Activated CD8-positive, alpha-beta memory T cell treated with anti-CD3 and anti-CD28 coated beads, Interleukin-2, amount 50 U/mL, for 48 hours (primary cell): Measurements from ENCODE around the gene ZNF652.
"Not testable (repeated sequence)": the region's sequence is repeated elsewhere in the genome, so short reads cannot be mapped to it uniquely, and the experiment has no call there.

Experiments used
- DNase-seq: peaks from one replicate; pipeline ENCODE4 v3.0.0-alpha.2; 2020

The ZNF652 gene

DNA sequence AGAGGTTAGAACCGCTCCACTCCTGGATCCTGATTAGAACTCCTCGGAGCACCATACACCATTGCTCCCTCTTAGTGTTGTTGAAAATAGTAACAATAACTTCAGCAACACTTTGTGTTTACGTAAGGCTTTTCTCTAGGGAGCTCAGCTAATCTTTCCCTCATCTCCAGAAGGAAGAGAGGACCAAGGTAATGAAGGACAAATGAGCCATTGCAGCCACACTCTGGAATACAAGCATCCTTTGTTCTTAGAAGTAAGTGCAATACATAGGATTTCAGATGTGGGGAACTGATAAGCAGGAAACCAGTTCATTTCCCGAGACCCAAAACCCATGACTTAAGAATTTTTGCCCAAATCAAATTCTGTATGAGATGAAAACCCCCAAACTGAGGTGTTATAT is 22.9 kb upstream of the ZNF652 start:
- no peak for DNase-seq

DNA sequence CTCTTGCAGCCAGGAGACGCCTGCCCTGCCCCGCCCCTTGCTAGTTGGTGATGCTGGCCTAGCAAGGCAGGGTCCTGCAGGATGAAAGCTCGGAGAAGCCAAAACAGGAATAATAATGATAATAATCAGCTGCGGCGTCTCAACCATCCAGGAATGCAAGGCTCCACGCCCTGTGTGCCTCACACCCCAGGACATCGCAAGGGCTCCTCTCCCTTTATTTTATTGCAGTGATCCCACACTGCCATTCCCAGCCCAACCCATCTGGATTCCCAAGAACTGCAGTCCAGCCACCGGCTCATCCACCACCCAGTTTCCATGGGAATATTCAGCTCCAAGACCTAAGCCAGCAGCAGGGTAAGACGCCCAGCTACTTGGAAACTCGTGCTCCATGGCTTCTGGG is 21.0 kb upstream of the ZNF652 start:
- no peak for DNase-seq

DNA sequence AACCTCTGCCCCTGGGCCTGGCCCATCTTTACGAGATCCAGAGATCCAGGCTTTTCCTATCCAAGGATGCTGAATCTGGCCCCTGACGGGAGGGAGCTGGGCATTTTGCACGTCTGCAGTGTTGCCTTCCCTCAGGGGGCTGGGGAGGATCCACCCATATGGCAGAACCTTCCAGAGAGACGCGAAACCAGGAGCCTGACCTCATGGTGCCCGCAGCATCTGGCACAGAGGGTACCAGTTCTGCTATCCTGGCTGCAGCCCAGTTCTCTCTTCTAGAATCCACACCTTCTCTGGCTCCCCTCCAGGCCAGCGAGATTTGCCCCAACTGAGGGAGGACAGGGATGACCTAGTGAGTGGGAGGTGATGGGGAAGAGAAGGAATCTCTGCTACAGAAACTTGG is 20.5 kb upstream of the ZNF652 start:
- DNase-seq, result no peak

DNA sequence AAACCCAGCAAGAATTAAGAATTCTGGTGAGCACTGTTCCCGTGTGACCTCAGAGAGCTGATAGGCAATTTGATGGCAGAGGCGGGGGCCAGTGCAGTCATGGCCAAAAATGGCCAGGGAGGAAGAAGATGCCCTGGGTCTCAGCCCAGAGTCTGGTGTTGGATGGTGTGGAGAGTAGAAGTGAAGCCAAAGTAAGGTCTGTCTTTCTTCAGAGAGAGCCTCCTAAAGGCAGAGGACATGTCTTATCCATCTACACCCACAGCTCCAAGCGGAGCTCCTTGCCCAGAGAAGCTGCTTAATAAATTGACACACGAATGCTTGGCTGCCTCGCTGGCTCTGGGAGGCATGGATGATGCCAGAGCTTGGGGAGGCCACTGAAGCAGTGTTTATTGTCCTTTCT is 19.7 kb upstream of the ZNF652 start:
- no peak for DNase-seq

DNA sequence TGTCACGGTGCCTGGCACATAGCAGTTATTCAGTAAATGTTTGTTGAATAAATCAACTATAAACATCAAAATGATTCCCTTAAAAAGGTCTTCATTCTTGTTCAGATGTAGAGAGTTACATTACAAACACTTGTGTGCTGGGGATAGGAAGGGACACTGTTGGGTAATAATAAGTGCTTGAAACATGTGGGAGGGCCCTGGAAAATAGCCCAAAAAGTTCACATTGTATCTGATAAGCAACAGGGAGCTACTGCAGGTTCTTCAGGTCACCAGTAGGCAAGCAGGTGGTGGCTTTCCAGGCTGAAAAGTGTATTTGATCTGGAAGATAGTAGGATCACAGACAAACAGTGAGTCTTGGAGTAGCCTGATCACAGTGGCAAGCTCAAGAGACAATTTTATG is 19.0 kb upstream of the ZNF652 start:
- DNase-seq, result no peak

DNA sequence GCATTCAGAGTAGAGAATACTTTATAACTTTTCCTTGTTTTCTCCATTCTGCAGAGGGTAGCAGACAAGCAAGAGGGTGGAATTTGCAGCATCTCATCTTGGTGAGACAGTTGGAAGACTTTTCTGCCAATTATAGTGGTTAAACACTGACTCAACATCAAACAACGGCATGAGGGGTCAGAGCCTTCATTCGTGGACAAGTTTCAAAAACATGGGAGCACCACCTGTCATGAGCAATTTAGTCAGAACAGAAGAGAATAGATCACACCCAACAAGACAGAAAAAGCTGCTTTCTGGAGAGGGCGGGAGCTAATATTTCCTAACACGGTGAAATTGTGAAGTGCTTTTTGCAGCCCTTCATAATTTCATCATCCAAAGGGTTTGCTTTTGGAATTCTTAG is 17.9 kb upstream of the ZNF652 start:
- DNase-seq, result no peak

DNA sequence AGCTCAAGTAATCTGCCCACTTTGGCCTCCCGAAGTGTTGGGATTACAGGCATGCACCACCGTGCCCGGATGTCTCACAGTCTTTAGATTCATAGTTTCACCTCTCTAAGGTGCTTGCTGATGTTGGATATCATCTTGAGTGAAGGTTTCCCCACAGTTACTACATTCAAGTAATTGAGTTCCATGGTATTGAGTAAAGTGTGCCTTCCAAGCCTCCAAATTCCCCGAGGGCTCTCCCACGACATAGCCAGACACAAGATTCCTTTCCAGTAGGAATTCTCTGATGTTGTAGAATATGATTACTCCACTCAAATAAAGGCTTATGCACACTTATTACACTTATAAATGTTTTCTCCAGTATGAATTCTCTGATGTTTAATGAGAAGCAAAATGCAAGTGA is 16.3 kb upstream of the ZNF652 start:
- DNase-seq, result no peak

DNA sequence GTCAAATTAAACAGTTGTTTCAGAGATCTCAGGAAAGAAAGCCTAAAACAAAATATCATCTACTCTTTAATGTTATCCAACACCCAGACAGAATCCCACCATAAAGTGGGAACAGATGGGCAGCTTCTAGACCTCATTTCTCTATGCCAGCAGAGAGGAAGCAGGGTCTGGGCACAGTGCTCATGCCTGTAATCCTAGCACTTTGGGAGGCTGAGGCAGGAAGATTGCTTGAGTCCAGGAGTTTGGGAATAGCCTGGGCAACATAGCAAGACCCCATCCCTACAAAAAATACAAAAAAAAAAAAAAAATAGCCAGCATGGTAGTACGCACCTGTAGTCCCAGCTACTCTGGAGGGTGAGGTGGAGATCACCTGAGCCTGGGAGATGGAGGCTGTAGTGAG is 13.5 kb upstream of the ZNF652 start:
- DNase-seq, result no peak

DNA sequence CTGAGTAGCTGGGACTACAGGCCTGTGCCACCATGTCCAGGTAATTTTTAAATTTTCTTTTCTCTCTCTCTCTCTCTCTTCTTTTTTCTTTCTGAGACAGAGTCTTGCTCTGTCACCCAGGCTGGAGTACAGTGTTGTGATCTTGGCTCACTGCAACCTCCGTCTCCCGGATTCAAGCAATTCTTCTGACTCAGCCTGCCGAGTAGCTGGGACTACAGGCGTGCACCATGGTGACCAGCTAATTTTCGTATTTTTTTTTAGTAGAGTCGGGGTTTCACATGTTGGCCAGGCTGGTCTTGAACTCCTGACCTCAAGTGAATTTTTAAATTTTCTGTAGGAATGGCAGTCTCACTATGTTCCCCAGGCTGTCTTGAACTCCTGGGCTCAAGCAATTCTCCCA is 11.1 kb upstream of the ZNF652 start:
- no peak for DNase-seq

DNA sequence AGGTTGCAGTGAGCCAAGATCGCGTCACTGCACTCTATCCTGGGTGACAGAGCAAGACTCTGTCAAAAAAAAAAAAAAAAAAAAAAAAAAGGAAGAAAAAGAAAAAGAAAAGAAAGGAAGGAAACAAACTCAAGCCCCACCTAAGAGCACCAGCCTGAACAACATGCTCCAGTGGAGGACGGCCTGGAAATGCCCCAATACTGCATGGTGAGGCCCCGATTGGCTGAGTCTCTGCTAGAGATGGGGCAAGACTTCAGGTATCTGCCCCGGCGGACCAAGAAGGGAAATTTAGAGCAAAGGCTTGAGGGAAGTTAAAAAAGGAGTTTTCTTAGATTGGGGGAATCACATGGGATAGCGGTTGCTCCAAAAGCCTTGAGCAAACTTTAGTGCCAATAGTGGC is 10.4 kb upstream of the ZNF652 start:
- no peak for DNase-seq

DNA sequence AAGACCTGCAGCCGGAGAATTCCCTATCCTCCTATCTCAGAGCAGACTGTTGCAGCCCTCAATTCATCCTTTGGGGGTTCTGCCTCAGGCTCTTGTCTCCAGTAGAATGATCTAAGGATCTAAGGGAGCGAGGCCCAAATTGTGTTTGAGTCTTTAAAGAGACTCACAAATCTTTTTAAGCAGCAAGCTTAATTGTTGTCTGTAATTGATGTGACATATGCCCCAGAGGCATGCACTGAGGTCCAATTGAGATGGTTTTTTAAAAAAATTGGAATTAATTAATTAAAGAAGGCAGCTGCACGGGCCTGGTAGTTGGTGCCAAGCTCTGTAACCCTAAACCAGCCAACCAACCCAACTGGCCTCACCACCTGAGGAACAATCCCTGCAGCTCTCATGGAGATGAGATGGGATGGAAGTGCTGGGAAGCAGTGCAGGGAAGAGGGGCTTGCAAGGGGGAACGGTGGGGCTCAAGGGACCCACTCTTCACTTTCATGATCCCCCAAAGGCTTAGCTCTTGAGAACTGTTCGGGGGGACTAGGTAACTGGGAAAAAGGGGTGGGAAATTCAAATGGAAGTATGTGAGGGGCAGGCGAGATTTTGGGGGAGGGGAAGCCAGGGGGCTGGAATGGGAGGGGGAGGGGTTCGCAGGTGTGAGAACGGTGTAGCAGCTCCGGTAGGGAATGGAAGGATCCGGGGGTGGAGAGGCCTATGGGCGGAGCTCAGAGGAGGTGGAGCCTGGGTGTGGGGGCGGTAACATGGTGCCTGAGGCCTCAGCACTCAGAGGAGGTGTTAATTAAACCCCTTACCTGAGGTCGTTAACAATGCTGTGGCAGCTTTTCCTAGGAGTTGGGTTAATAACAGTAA is 9.2 kb upstream of the ZNF652 start:
- no peak for DNase-seq

DNA sequence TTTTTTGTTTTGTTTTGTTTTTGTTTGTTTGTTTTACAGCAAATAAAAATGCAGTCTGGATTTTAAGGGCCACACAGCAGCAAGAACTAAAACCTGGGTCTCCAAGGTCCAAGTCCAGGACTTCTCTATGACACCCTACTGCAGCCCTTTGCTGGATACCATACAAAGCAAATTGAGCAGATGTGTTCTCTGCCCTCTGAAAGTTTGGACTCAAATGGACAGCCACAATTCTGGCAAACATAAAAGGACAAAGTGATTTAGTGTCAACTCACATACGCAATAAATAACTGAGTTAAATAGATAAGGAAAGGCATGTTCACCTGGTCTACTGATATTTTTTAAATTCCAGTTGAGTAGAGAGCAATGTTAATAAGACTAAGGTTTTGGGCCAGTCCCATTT is 7.7 kb upstream of the ZNF652 start:
- DNase-seq, result no peak

DNA sequence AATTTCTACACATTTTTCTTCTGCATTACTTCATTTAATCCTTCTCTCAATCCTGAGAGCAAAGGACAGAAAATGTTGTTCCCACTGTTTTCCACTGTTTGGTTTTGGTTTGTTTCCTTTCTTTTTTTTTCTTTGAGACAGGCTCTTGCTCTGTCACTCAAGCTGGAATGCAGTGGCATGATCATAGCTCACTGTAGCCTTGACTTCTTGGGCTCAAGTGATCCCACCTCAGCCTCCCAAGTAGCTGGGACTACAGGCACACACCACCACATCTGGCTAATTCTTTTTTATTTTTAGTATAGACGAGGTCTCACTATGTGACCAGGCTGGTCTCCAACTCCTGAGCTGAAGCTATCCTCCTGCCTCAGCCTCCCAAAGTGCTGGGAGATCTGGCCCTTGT is 7.0 kb upstream of the ZNF652 start:
- no peak for DNase-seq

DNA sequence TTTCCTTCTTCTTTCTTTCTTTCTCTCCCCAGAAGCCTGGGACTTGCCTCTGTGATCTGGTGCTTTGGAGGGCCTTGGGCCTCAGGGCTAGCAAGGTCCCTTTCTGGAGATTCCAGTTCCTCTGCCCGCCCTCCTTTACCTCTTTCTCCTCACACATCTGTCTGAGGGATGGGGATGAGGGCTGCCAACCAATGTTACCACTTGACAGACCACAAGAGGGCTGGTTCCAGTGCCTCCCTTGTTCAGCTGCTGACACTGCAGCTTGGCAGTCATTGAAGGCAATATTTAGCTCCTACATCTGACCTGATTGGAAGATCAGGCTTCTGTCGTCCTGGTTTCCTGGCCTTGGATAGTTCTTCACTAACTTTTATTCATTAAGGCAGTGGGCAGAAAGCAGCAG is 3.6 kb upstream of the ZNF652 start:
- DNase-seq, result no peak

DNA sequence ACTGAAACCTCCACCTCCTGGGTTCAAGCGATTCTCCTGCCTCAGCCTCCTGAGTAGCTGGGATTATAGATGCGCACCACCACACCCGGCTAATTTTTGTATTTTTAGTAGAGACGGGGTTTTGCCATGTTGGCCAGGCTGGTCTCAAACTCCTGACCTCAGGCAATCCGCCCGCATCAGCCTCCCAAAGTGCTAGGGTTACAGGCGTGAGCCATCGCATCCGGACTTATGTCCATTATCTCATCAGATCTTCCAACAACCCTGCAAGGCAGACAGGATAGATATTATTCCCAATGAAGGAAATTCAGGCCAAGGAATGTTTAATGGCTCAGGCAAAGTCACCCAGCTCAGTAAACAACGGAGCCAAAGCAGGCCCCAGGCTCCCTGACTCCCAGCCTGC is 3.1 kb upstream of the ZNF652 start:
- DNase-seq, result not testable (repeated sequence)

DNA sequence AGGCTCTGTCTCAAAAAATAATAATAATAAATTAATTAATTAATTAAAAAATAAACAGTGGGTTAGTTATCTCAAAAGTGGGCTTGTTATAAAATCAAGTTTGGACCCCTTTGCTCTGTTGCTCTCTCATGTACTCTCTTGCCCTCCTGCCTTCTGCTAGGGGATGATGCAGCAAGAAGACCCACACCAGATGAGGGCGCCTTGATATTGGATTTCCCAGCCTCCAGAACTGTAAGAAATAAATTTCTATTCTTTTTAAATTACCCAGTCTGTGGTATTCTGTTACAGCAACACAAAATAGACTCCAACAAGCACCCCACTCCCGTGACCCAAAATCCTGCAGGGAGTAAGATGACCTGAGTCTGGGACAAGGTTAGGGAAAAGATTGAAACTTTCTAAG is 2.1 kb upstream of the ZNF652 start:
- DNase-seq, result no peak

DNA sequence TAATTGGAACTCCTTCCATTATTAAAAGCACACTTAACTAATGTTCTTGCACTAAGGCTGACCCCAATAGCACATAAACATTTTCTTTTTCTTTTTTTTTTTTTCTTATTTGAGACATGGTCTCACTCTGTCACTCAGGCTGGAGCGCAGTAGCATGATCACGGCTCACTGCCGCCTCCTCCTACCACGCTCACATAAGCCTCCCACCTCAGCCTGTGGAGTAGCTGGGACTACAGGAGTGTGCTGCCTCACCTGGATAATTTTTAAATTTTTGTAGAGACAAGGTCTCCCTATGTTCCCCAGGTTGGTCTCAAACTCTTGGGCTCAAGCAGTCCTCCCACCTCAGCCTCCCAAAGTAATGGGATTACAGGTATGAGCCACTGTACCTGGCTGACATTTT is 1.2 kb upstream of the ZNF652 start:
- no peak for DNase-seq

DNA sequence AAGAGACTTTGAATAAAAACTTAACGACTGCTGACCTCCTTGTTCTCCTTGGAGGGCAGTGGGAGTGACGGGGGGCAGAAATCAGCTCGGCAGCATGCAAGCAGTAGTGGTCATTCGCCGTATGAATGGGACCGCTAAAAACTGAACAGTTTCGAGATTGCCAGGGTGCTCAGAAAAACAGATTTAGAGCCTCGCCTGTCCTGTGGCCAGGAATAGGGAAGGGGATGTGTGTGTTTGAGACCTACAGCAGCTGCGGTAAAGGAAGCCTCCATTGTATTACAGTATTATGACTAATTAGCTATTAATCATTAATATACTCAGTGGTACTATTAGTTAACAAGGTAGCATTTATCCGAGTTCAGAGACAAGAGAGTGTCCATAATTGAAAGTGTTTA is 670 bp upstream of the ZNF652 start:
- DNase-seq, result no peak

DNA sequence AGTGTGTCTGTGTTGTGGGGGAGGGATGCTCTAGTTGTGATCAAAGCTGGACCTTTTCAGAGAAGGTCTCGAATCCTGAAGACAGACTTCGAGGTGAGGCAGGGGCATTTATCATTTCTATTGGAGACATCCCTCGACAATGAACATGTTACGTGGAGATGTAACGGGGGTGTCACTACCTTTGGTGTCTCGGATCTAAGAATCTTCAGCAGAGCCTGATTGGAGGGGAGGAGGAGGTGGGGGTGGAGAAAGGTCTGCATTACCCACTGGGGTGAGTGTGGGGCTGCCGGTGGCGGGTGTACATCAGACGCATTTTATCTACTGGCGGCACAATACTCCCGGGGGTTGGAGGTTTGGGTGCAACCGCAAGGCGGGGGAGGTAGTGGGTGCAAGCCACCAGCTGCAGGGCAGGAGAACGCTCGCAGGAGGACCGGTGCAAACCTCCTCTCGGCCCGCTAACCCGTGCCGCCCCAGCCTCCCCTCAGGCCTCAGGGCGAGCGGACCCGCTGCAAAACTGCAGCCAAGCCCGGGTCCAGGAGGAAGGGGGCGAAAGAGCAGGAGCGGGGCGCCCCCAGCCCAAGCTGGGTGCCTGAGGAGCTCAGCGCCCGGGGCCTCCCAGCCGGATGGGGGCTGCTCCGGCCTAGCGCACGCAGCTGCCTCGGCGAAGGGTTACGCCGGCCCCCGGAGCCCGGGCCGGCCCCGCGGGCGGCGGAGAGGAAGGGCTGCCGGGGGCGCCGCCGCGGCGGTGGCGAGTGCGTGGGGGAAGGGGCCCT is 735 bp downstream of the ZNF652 start:
- peak; percentile 82 for DNase-seq

DNA sequence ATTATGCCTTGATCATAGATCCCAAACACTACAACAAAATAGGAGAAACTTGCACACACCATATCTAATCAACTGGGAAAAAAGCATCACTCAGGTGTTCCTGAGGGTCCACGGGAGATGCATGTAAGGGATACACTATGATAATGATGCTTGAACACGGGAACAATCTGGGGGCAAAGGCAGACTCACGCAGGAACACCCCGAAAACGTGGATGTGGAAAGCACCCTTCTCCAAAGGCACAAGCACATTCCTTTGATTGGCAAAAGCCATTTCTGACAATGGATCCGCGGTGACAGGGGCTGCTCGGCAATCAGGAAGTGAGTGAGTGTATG is 1.3 kb downstream of the ZNF652 start:
- DNase-seq, result no peak

DNA sequence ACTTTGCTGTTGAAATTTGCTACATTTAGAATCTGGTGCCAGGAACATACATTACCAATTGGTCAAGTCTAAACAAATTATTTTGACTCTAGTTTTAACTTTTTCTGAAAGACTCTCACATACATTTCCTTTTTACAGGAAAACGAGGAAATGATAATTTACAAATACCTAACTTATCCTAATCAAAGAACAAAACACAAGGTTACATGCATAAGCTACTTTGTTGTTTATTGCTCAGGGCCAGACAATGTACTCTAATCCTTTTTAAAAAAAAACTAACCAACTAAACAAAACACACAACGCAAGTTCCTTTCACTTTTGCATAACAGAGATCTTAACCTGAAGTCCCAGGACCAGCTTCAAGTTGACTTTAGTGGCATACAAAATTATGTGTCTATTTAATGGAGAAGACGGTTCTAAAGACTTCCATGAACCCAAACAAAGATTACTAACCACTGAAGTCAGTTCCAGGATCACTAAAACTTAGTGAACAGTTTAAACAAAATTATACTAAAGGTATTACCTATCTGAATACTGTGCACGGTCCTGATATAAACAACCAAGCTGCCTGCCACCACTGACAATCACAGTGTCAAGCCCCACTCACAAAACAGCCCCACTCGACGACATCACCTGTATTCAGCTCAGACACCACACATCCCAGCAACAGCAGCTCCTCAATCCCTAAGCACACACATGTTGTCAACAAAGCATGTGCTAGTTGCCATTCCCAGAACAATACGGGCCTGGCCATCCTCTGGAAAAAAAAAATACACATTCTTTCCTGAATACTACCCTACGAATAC is 1.9 kb downstream of the ZNF652 start:
- DNase-seq, result no peak

DNA sequence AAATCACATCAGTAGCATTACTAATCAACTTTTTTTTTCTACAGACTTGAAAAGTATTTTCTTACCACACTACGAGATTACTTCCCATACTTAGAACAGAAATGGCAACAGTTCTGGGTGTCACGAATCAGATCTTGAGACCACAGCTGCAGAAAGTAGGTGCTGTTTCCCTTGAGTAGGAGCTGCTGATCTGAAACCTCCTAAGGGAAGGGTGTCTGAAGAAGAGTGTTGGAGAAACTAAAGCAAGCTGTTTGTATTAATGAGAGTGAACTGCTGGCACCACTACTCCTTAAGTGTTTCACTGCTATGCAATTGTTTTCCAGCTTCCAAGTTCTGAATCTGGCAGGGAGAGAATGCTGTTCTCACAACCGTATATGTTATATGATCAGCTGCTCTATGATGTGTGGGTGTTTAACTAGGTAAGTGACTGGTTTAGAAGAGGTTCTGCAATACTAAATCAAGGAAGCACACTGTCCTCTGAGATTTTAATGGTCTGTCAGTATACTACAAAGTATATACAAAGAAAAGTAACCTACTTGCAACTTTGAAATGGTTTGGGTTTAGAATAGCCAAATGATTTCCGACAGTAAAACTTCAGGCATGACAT is 3.3 kb downstream of the ZNF652 start:
- DNase-seq, result no peak

DNA sequence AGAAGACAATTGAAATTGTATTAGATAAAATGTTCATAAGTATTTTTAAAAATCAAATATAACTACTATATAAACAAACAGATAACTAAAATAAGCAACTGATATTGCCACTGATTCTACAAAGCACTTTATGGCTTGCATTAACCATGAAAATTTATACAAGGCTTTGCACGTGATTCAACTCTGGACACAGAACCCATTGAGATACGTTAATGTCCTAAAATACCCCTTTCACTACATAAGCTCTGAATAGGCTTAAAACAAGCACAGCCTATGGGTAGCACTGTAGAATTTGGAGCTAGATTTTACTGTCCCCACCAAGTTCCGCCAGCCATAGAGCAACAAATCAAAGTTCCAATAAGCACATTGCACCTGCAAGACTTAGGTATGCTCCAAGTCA is 4.5 kb downstream of the ZNF652 start:
- DNase-seq, result no peak
